Adrenal gland (tissue), 12 donors: ENCODE measurements around the gene SYNDIG1. TPM values are rescaled to one million over a fixed set of nuclear protein-coding genes. Genes with fewer than 3 reads are reported as not detected.

ENCODE experiments used
- DNase-seq, 7 donors: peaks; one replicate each; pipeline ENCODE4 v3.0.0-alpha.2; 2019 to 2020
- H3K27ac ChIP-seq, 5 donors: fragments of 200-600 bp; sonication (generic) in 4 of 5; 1 replicate in 3 of 5; 2 replicates in 2 of 5; pipeline versions ENCODE4 v1.5.1 to v1.8.0; 2016 to 2020; ENCODE audit warnings: mild to moderate bottlenecking in 1 of 5
- H3K27me3 ChIP-seq: fragments of 200-600 bp; 2 replicates; pipeline ENCODE4 v1.8.0; 2021
- H3K36me3 ChIP-seq, 2 donors: fragments of 200-600 bp; replicated peaks in 1 of 2; 1 replicate in 1 of 2; 2 replicates in 1 of 2; pipeline versions ENCODE4 v1.5.1 to v1.8.0; 2018 to 2022
- H3K4me1 ChIP-seq, 2 donors: fragments of 200-600 bp; replicated peaks in 1 of 2; 1 replicate in 1 of 2; 2 replicates in 1 of 2; pipeline versions ENCODE4 v1.5.1 to v1.8.0; 2018 to 2021
- H3K4me3 ChIP-seq, 4 donors: fragments of 200-600 bp; sonication (generic) in 3 of 4; one replicate each; pipeline ENCODE4 v1.5.1; 2016 to 2018
- H3K9me3 ChIP-seq, 3 donors: fragments of 200-600 bp; sonication (generic) in 1 of 3; replicated peaks in 1 of 3; 1 replicate in 2 of 3; 2 replicates in 1 of 3; pipeline versions ENCODE4 v1.5.1 to v1.8.0; 2016 to 2021
- CTCF ChIP-seq, 6 experiments: fragments of 450-650 bp in 4 of 6; fragments of 200-600 bp in 2 of 6; sonication (generic) in 1 of 6; IDR thresholded peaks; 1 replicate in 5 of 6; 2 replicates in 1 of 6; pipeline versions ENCODE4 v1.5.1 to v1.8.0; 2016 to 2021; ENCODE audit warnings: antibody characterized with exemption in 6 of 6, mild to moderate bottlenecking in 2 of 6, moderate library complexity in 1 of 6
- POLR2A ChIP-seq, 2 donors: fragments of 450-650 bp; IDR thresholded peaks; one replicate each; pipeline ENCODE4 v1.6.1; 2017; ENCODE audit warnings: antibody characterized with exemption in 2 of 2, mild to moderate bottlenecking in 2 of 2, moderate library complexity in 1 of 2
- WGBS, 4 donors: extraction: QIAGEN DNeasy Blood & Tissue Kit in 2 of 4; methylation state at CpG; one replicate each; pipeline versions ENCODE4 v1.1.5 to v1.1.7; 2013 to 2017; 5-methylcytosine and 5-hydroxymethylcytosine counted together
- intact Hi-C, 2 donors: fragments of 100-400 bp; cut with DNase I; formaldehyde crosslinking; loops; one replicate each; pipeline versions ENCODE4 v1.14.1 to v1.15.0; 2022 to 2023
- polyA plus RNA-seq, 3 donors: library from polyadenylated mRNA; stranded (reverse); fragments of 200-250 nt in 2 of 3; fragments of 350-450 nt in 1 of 3; fragmentation: Illumina TruSeq in 1 of 3; extraction: RNeasy Lipid Tissue Mini Kit (QIAGEN cat#74804) in 1 of 3; gene quantifications; one replicate each; pipeline ENCODE4 v1.2.3, GENCODE V29; 2013 to 2014
- total RNA-seq, 9 donors: library from RNA; depleted of rRNA in 4 of 9; stranded (reverse); fragments of >200 nt in 4 of 9; fragments of 120-200 nt in 1 of 9; fragmentation: NEBNext Ultra II Directional in 1 of 9; extraction: Animal tissue kit (Norgen Biotek cat#: 25700) in 1 of 9; gene quantifications; one replicate each; pipeline versions ENCODE4 v1.1.0 to v1.2.4, GENCODE V29; 2013 to 2023
- donor health status: healthy with polysubstance abuse.
- donor health status: Bipolar disorder and iron deficiency.
- donor health status: DM: yes; HTN: yes; CAD: no.
- donor health status: DM: no; HTN: no; CAD: no.
- donor health status: DM: no; HTN: no; CAD: no.
- donor health status: DM: yes; HTN: yes; CAD: no.

The SYNDIG1 gene
- total and polyA plus RNA-seq, 12 donors = 0.26 to 3.6 (median 0.76) TPM

DNA sequence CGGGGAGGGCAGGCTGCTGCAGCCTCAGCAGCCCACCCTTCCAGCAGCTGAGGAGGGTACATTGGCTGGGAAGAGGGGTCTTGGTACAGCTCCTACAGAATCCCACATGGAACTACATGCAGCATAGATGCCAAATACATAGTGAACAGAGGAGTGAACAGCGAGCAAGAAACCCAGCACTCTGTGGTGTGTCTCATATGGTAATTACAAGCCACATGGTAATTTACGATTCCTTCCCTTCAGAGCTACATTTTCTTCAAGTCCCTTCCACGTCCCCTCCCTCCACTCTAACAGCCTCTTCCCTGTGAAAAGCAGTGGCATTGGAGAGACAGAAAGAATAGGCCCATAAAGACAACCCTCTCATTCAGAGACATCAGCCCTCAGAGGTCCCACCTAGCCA lies 167.7 kb downstream of the SYNDIG1 start:
- Histone ChIP-seq H3K27me3 (no peaks in the 10 kb centered on the region), H3K36me3 (no peaks in the 10 kb centered on the region), H3K4me1 (no peaks in the 10 kb centered on the region), H3K9me3 (no peaks in the 10 kb centered on the region), H3K27ac (no peak overlapping the region), H3K4me3 (no peak overlapping the region)
- DNase-seq = no peak
- WGBS, 4 donors = 77 to 86% (median 81%) methylated on average over 4 of the region's 4 CpGs
- intact Hi-C loops = no loop called here
- TF ChIP-seq CTCF (IDR thresholded peaks at IDR 0.05) = no peak
- TF ChIP-seq POLR2A (IDR thresholded peaks at IDR 0.05) = no peak

DNA sequence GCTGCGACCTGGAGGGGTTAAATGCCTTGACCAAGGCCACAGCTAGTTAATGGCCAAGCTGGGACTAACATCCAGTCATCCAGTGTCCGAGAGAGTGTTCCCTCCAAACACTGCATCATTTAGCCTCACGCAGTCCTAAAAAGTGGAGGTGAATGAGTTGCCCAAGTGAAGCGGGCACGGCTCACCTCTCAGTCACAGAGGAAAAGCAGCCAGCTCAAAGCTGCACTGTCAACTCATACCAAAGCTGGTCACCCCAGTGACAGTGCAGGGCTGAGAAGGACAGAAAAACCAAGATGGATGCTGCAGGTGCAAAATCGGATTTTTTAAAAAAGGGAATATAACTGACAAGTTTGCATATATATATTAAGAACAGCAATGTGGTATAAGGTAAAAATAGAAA lies 168.5 kb downstream of the SYNDIG1 start:
- TF ChIP-seq CTCF (IDR thresholded peaks at IDR 0.05) = no peak
- no peak for TF ChIP-seq POLR2A (IDR thresholded peaks at IDR 0.05)
- no peaks in the 10 kb centered on the region for H3K4me1 ChIP-seq
- no peak overlapping the region for H3K27ac ChIP-seq
- intact Hi-C loops = no loop called here
- no peaks in the 10 kb centered on the region for H3K27me3 ChIP-seq
- no peaks in the 10 kb centered on the region for H3K9me3 ChIP-seq
- no peak overlapping the region for H3K4me3 ChIP-seq
- H3K36me3 ChIP-seq = no peaks in the 10 kb centered on the region
- no peak for DNase-seq
- 68 to 87% (median 82%) methylated on average over 4 to 6 of the region's 6 CpGs for WGBS, 4 donors

DNA sequence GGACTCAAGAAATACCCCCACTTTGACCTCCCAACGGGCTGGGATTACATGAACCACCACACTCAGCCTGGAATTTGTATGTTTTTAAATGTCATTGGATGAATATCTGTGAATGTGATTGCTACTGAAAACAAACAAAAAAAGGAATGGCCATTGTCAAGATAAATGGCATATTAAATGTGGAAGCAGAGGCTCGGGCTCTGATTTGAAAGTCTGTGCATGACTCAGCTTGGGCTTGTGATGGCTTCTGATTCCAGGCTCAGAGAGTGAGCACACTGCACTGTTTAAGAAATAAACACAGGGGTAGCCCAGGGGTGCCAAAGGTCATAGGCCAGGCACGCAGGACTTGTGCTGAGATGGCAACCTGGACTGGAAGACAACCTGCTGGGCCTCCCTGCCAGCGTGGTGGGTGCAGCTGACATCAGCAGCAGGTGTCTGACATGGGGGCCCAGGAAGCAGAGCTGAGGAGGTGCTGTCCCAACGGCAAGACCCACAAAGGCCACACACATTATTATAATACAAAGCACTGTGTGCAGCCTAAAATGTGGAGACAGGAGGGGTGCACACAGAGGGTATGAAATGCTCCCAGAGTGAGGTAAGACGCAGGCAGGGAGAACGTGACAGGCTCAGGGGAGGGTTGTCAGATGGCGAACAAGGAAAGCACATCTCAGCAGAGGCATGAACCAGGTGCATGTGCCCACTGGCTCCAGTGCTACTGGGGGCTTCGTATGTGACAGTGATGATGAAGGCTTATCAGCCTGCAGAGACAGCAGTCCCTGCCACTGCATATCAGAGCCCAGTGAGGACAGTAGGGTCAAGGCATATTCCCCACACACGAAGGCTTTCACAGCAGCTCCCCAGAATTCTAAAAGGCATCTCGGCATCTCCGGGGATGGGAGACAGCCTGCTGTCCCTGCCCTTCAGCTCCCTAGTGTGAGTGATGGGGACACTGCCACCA lies 169.4 kb downstream of the SYNDIG1 start:
- DNase-seq = no peak
- H3K27ac ChIP-seq = no peak overlapping the region
- intact Hi-C loops = no loop called here
- H3K9me3 ChIP-seq = no peaks in the 10 kb centered on the region
- TF ChIP-seq POLR2A (IDR thresholded peaks at IDR 0.05) (no peak), CTCF (IDR thresholded peaks at IDR 0.05) (no peak)
- H3K27me3 ChIP-seq = no peaks in the 10 kb centered on the region
- H3K4me3 ChIP-seq = no peak overlapping the region
- no peaks in the 10 kb centered on the region for H3K4me1 ChIP-seq
- no peaks in the 10 kb centered on the region for H3K36me3 ChIP-seq
- WGBS, 4 donors = 59 to 78% (median 72%) methylated on average over 10 to 12 of the region's 12 CpGs

GRCh38 chr20:24640276-24640675 lies 170.8 kb downstream of the SYNDIG1 start:
- TF ChIP-seq POLR2A (IDR thresholded peaks at IDR 0.05) (no peak), CTCF (IDR thresholded peaks at IDR 0.05) (no peak)
- Histone ChIP-seq H3K4me1 (no peaks in the 10 kb centered on the region), H3K9me3 (no peaks in the 10 kb centered on the region), H3K4me3 (no peak overlapping the region), H3K27me3 (no peaks in the 10 kb centered on the region), H3K36me3 (no peaks in the 10 kb centered on the region), H3K27ac (no peak overlapping the region)
- WGBS, 4 donors = 66 to 90% (median 78%) methylated on average over 2 of the region's 2 CpGs
- intact Hi-C loops = no loop called here
- DNase-seq = no peak
